MM.1S (cell line): ENCODE results near the gene PMVK.
"Not testable (repeated sequence)": the region's sequence is repeated elsewhere in the genome, so short reads cannot be mapped to it uniquely, and the experiment has no call there.

Experiments used
- EZH2 ChIP-seq: fragments of 300-600 bp; sonication (generic); optimal IDR thresholded peaks from 2 replicates; pipeline ENCODE3; 2017; ENCODE audit warnings: low read depth, mild to moderate bottlenecking, antibody characterized with exemption, low read length, mixed read lengths
- EZH2phosphoT487 ChIP-seq: fragments of 300-600 bp; sonication (generic); IDR thresholded peaks from 2 replicates; pipeline ENCODE4 v1.6.1; 2018; ENCODE audit warnings: antibody characterized with exemption, low read length
- TF ChIP-seq, protein P1 (sequence below): fragments of 300-600 bp; sonication (generic); IDR thresholded peaks from 2 replicates; pipeline ENCODE4 v1.5.1; 2016; ENCODE audit warnings: antibody characterized with exemption, low read length, mixed read lengths

DNA sequence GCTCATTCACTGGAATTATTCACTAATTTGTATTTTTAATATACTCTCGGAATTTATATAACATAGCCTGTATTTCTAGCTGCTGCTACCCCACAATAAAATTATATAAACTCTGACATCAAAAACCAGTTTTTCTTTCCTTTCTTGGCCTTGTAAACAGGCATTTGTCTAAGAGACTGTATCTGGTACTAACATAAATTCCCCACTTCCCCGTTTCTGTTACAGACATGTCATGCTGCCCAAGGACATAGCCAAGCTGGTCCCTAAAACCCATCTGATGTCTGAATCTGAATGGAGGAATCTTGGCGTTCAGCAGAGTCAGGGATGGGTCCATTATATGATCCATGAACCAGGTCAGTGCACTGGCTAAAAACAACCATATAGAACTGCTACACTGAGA lies 41.2 kb upstream of the PMVK start:
- TF ChIP-seq, protein P1, sequence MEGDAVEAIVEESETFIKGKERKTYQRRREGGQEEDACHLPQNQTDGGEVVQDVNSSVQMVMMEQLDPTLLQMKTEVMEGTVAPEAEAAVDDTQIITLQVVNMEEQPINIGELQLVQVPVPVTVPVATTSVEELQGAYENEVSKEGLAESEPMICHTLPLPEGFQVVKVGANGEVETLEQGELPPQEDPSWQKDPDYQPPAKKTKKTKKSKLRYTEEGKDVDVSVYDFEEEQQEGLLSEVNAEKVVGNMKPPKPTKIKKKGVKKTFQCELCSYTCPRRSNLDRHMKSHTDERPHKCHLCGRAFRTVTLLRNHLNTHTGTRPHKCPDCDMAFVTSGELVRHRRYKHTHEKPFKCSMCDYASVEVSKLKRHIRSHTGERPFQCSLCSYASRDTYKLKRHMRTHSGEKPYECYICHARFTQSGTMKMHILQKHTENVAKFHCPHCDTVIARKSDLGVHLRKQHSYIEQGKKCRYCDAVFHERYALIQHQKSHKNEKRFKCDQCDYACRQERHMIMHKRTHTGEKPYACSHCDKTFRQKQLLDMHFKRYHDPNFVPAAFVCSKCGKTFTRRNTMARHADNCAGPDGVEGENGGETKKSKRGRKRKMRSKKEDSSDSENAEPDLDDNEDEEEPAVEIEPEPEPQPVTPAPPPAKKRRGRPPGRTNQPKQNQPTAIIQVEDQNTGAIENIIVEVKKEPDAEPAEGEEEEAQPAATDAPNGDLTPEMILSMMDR: not testable (repeated sequence)
- not testable (repeated sequence) for TF ChIP-seq EZH2phosphoT487, EZH2
